IPS DF 4.7 (cell line): ENCODE data around the gene PALLD.

ENCODE experiments used
- DNase-seq: peaks from one replicate; pipeline ENCODE4 v3.0.0-alpha.2; 2013; ENCODE audit warnings: low spot score; ENCODE audit errors: extremely low read depth

Gene PALLD

GRCh38 chr4:168524897-168525296 is 28.0 kb downstream of the PALLD start:
- DNase-seq, result no peak

GRCh38 chr4:168527560-168527959 is 30.7 kb downstream of the PALLD start:
- no peak for DNase-seq

- no peak for DNase-seq
Measured at GRCh38 chr4:168528131-168528949, 31.5 kb downstream of the PALLD start.

- no peak for DNase-seq
Measured at GRCh38 chr4:168529257-168529656, 32.4 kb downstream of the PALLD start.

GRCh38 chr4:168531305-168531704 is 34.5 kb downstream of the PALLD start:
- no peak for DNase-seq

- no peak for DNase-seq
Measured at GRCh38 chr4:168534535-168534934, 37.7 kb downstream of the PALLD start.

- no peak for DNase-seq
Measured at GRCh38 chr4:168535689-168536088, 38.8 kb downstream of the PALLD start.

- DNase-seq, result no peak
Measured at GRCh38 chr4:168536448-168536847, 39.6 kb downstream of the PALLD start.

- DNase-seq, result no peak
Measured at GRCh38 chr4:168537086-168537485, 40.2 kb downstream of the PALLD start.

- no peak for DNase-seq
Measured at GRCh38 chr4:168537571-168537970, 40.7 kb downstream of the PALLD start.

- no peak for DNase-seq
Measured at GRCh38 chr4:168538632-168539031, 41.8 kb downstream of the PALLD start.

- DNase-seq, result no peak
Measured at GRCh38 chr4:168540086-168540485, 43.2 kb downstream of the PALLD start.

GRCh38 chr4:168540503-168541265 is 43.8 kb downstream of the PALLD start:
- no peak for DNase-seq

- no peak for DNase-seq
Measured at GRCh38 chr4:168541266-168541953, 44.6 kb downstream of the PALLD start.

- no peak for DNase-seq
Measured at GRCh38 chr4:168549143-168549542, 52.3 kb downstream of the PALLD start.

GRCh38 chr4:168550064-168550766 is 53.4 kb downstream of the PALLD start:
- no peak for DNase-seq

GRCh38 chr4:168551211-168551610 is 54.4 kb downstream of the PALLD start:
- no peak for DNase-seq

- DNase-seq, result no peak
Measured at GRCh38 chr4:168551945-168552695, 55.3 kb downstream of the PALLD start.

GRCh38 chr4:168553714-168554370 is 57.0 kb downstream of the PALLD start:
- no peak for DNase-seq

GRCh38 chr4:168555437-168555836 is 58.6 kb downstream of the PALLD start:
- no peak for DNase-seq
